ENCODE results near the gene CYSTM1.

The CYSTM1 gene

GRCh38 chr5:140207250-140207964 lies 32.4 kb downstream of the CYSTM1 start:
- DNase-seq (ENCODE audit: low read depth, low spot score) = no peak

- DNase-seq (ENCODE audit: low read depth, low spot score) = no peak
These were observed 33.1 kb downstream of the CYSTM1 start for GRCh38 chr5:140208065-140208464.

GRCh38 chr5:140213370-140213983 lies 38.5 kb downstream of the CYSTM1 start:
- DNase-seq (ENCODE audit: low read depth, low spot score) = no peak

- DNase-seq (ENCODE audit: low read depth, low spot score) = peak; percentile 85
These were observed 39.8 kb downstream of the CYSTM1 start for GRCh38 chr5:140214831-140215230.

- no peak for DNase-seq (ENCODE audit: low read depth, low spot score)
These were observed 40.3 kb downstream of the CYSTM1 start for GRCh38 chr5:140215276-140215675.

- no peak for DNase-seq (ENCODE audit: low read depth, low spot score)
These were observed 41.6 kb downstream of the CYSTM1 start for GRCh38 chr5:140216478-140217074.

GRCh38 chr5:140217299-140218026 lies 42.5 kb downstream of the CYSTM1 start:
- no peak for DNase-seq (ENCODE audit: low read depth, low spot score)

GRCh38 chr5:140219068-140219991 lies 44.3 kb downstream of the CYSTM1 start:
- peak; percentile 57 for DNase-seq (ENCODE audit: low read depth, low spot score)

- DNase-seq (ENCODE audit: low read depth, low spot score) = peak; percentile 72
These were observed 45.2 kb downstream of the CYSTM1 start for GRCh38 chr5:140220032-140220697.

GRCh38 chr5:140220698-140221064 lies 45.7 kb downstream of the CYSTM1 start:
- no peak for DNase-seq (ENCODE audit: low read depth, low spot score)

GRCh38 chr5:140221697-140222223 lies 46.8 kb downstream of the CYSTM1 start:
- peak; percentile 60 for DNase-seq (ENCODE audit: low read depth, low spot score)

GRCh38 chr5:140222416-140222815 lies 47.4 kb downstream of the CYSTM1 start:
- no peak for DNase-seq (ENCODE audit: low read depth, low spot score)

- no peak for DNase-seq (ENCODE audit: low read depth, low spot score)
These were observed 48.6 kb downstream of the CYSTM1 start for GRCh38 chr5:140223567-140223966.

- no peak for DNase-seq (ENCODE audit: low read depth, low spot score)
These were observed 49.7 kb downstream of the CYSTM1 start for GRCh38 chr5:140224658-140225057.

GRCh38 chr5:140225396-140225795 lies 50.4 kb downstream of the CYSTM1 start:
- no peak for DNase-seq (ENCODE audit: low read depth, low spot score)

GRCh38 chr5:140227046-140227445 lies 52.1 kb downstream of the CYSTM1 start:
- no peak for DNase-seq (ENCODE audit: low read depth, low spot score)

- DNase-seq (ENCODE audit: low read depth, low spot score) = no peak
These were observed 53.4 kb downstream of the CYSTM1 start for GRCh38 chr5:140228364-140228837.

- DNase-seq (ENCODE audit: low read depth, low spot score) = no peak
These were observed 55.4 kb downstream of the CYSTM1 start for GRCh38 chr5:140230373-140230772.

GRCh38 chr5:140232731-140233130 lies 57.7 kb downstream of the CYSTM1 start:
- no peak for DNase-seq (ENCODE audit: low read depth, low spot score)

GRCh38 chr5:140234377-140234989 lies 59.5 kb downstream of the CYSTM1 start:
- DNase-seq (ENCODE audit: low read depth, low spot score) = no peak

Data from astrocyte of the hippocampus (primary cell).